HG02759 (cell line): ENCODE data around the gene ERC1.
"Not testable (repeated sequence)": the region's sequence is repeated elsewhere in the genome, so short reads cannot be mapped to it uniquely, and the experiment has no call there.

ENCODE experiments used
- ATAC-seq: cut with Tn5 transposase; IDR thresholded peaks from one replicate; pipeline ENCODE4 v1.9.1; 2021; ENCODE audit warnings: mild to moderate bottlenecking, moderate library complexity; ENCODE audit not compliant: unreplicated experiment

Gene ERC1

GRCh38 chr12:1179128-1179527, 188.1 kb downstream of the ERC1 start:
- no peak for ATAC-seq

- no peak for ATAC-seq
These were observed 191.0 kb downstream of the ERC1 start for GRCh38 chr12:1182069-1182468.

- ATAC-seq: no peak
These were observed 193.4 kb downstream of the ERC1 start for GRCh38 chr12:1184402-1184801.

GRCh38 chr12:1185460-1186182, 194.6 kb downstream of the ERC1 start:
- ATAC-seq: no peak

GRCh38 chr12:1186298-1186697, 195.3 kb downstream of the ERC1 start:
- no peak for ATAC-seq

GRCh38 chr12:1188016-1188415, 197.0 kb downstream of the ERC1 start:
- ATAC-seq: no peak

GRCh38 chr12:1189163-1189562, 198.1 kb downstream of the ERC1 start:
- ATAC-seq: no peak

GRCh38 chr12:1195513-1195912, 204.5 kb downstream of the ERC1 start:
- no peak for ATAC-seq

GRCh38 chr12:1197264-1198018, 206.4 kb downstream of the ERC1 start:
- ATAC-seq: no peak

- not testable (repeated sequence) for ATAC-seq
These were observed 207.8 kb downstream of the ERC1 start for GRCh38 chr12:1198854-1199253.

GRCh38 chr12:1199700-1200099, 208.7 kb downstream of the ERC1 start:
- no peak for ATAC-seq

GRCh38 chr12:1201030-1201429, 210.0 kb downstream of the ERC1 start:
- no peak for ATAC-seq

- ATAC-seq: no peak
These were observed 210.9 kb downstream of the ERC1 start for GRCh38 chr12:1201886-1202285.

- no peak for ATAC-seq
These were observed 212.7 kb downstream of the ERC1 start for GRCh38 chr12:1203735-1204019.

- peak; percentile 86 for ATAC-seq
These were observed 213.6 kb downstream of the ERC1 start for GRCh38 chr12:1204581-1205121.

- no peak for ATAC-seq
These were observed 214.6 kb downstream of the ERC1 start for GRCh38 chr12:1205512-1206060.

- ATAC-seq: no peak
These were observed 215.2 kb downstream of the ERC1 start for GRCh38 chr12:1206118-1206734.

- ATAC-seq: no peak
These were observed 216.3 kb downstream of the ERC1 start for GRCh38 chr12:1207276-1207675.

GRCh38 chr12:1208719-1209118, 217.7 kb downstream of the ERC1 start:
- ATAC-seq: not testable (repeated sequence)

GRCh38 chr12:1212526-1212925, 221.5 kb downstream of the ERC1 start:
- ATAC-seq: no peak

- ATAC-seq: no peak
These were observed 222.2 kb downstream of the ERC1 start for GRCh38 chr12:1213205-1213604.
